RWPE2 (cell line): ENCODE measurements around the gene VSIG8.

Experiments
- ATAC-seq: fragments of 200-7000 bp; cut with Tn5 transposase; 3 replicates; pipeline ENCODE4 v1.9.1; 2021; ENCODE audit warnings: low read depth
- DNase-seq: peaks from one replicate; pipeline ENCODE4 v3.0.0-alpha.2; 2020; ENCODE audit warnings: low spot score
- H3K27ac ChIP-seq: fragments of 450-650 bp; 2 replicates; pipeline ENCODE4 v1.5.1; 2017; ENCODE audit warnings: mild to moderate bottlenecking; ENCODE audit not compliant: poor library complexity, severe bottlenecking
- H3K27me3 ChIP-seq: fragments of 250-450 bp; sonication (Bioruptor Pico); 2 replicates; pipeline ENCODE4 v1.5.1; 2021; ENCODE audit warnings: mild to moderate bottlenecking, moderate library complexity; ENCODE audit not compliant: insufficient read depth, poor library complexity, severe bottlenecking
- H3K36me3 ChIP-seq: fragments of 250-450 bp; sonication (Bioruptor Pico); 2 replicates; pipeline ENCODE4 v1.5.1; 2020; ENCODE audit warnings: low read depth, mild to moderate bottlenecking, moderate library complexity
- H3K4me1 ChIP-seq: fragments of 250-450 bp; sonication (Bioruptor Pico); 2 replicates; pipeline ENCODE4 v1.5.1; 2021; ENCODE audit warnings: mild to moderate bottlenecking, moderate library complexity; ENCODE audit not compliant: insufficient read depth, poor library complexity, severe bottlenecking
- H3K4me3 ChIP-seq: fragments of 250-450 bp; sonication (Bioruptor Pico); 2 replicates; pipeline ENCODE4 v1.5.1; 2021; ENCODE audit warnings: mild to moderate bottlenecking, moderate library complexity; ENCODE audit not compliant: severe bottlenecking
- H3K9me3 ChIP-seq: fragments of 250-450 bp; sonication (Bioruptor Pico); 2 replicates; pipeline ENCODE4 v1.5.1; 2021; ENCODE audit warnings: mild to moderate bottlenecking, moderate library complexity; ENCODE audit not compliant: severe bottlenecking
- CTCF ChIP-seq: fragments of 450-650 bp; IDR thresholded peaks from one replicate; pipeline ENCODE4 v1.5.1; 2017; ENCODE audit warnings: mild to moderate bottlenecking, moderate library complexity; ENCODE audit not compliant: poor library complexity, severe bottlenecking

VSIG8 gene

DNA sequence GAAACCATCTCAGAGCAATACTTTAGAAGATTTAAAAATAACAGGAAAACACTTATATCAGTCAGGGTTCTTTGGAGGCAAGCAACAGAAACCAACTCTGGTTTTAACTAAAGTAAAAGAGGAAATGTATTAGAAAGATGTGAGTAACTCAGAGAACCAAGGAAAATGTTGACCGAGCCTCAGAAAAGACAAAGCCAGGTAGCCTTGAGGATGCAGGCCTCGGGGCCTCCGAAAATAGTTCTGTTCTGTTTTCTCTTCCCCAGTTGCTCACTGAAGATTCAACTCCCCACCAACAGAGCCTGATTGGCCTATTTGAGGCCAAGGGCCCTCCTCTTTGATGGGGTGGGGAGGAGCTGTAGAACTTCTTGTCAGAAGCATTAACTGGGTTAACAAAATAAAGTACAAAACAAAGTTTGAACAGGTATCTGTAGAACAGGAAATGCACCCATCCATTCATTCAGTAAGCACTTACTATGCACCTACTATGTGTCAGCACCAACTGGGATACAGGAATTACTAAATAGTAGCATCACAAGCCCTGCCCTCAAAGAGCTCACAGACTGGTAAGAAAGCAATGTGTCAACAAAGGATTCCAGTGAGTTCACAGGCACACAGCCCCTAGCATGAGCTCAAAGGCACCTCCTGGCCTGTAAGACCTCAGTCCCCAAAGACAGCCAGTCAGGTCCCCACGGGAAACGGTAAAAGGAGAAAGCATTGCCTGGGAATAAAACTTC is 23.2 kb downstream of the VSIG8 start:
- no peaks in the 10 kb centered on the region for H3K36me3 ChIP-seq
- H3K27me3 ChIP-seq = no peaks in the 10 kb centered on the region
- no peak for ATAC-seq
- no peak overlapping the region for H3K27ac ChIP-seq
- H3K9me3 ChIP-seq = no peaks in the 10 kb centered on the region
- H3K4me3 ChIP-seq = no peak overlapping the region
- DNase-seq = no peak
- H3K4me1 ChIP-seq = no peaks in the 10 kb centered on the region
- no peak for TF ChIP-seq CTCF

- no peaks in the 10 kb centered on the region for H3K9me3 ChIP-seq
- DNase-seq (no peak), ATAC-seq (no peak)
- no peaks in the 10 kb centered on the region for H3K4me1 ChIP-seq
- H3K27me3 ChIP-seq = no peaks in the 10 kb centered on the region
- no peak overlapping the region for H3K4me3 ChIP-seq
- no peak for TF ChIP-seq CTCF
- H3K36me3 ChIP-seq = no peaks in the 10 kb centered on the region
- H3K27ac ChIP-seq = no peak overlapping the region
Observed at GRCh38 chr1:159838715-159839114, 23.7 kb downstream of the VSIG8 start.

- no peak for ATAC-seq
- Histone ChIP-seq H3K27me3 (no peaks in the 10 kb centered on the region), H3K4me1 (no peaks in the 10 kb centered on the region), H3K36me3 (no peaks in the 10 kb centered on the region), H3K27ac (no peak overlapping the region), H3K4me3 (no peak overlapping the region), H3K9me3 (no peaks in the 10 kb centered on the region)
- peak; percentile 24 for TF ChIP-seq CTCF
- DNase-seq = no peak
Observed at GRCh38 chr1:159835862-159836525, 26.5 kb downstream of the VSIG8 start.

- H3K27ac ChIP-seq = no peak overlapping the region
- no peak overlapping the region for H3K4me3 ChIP-seq
- no peaks in the 10 kb centered on the region for H3K36me3 ChIP-seq
- ATAC-seq (no peak), DNase-seq (no peak)
- TF ChIP-seq CTCF = no peak
- no peaks in the 10 kb centered on the region for H3K27me3 ChIP-seq
- H3K9me3 ChIP-seq = no peaks in the 10 kb centered on the region
- no peaks in the 10 kb centered on the region for H3K4me1 ChIP-seq
Observed at GRCh38 chr1:159835356-159835755, 27.1 kb downstream of the VSIG8 start.

DNA sequence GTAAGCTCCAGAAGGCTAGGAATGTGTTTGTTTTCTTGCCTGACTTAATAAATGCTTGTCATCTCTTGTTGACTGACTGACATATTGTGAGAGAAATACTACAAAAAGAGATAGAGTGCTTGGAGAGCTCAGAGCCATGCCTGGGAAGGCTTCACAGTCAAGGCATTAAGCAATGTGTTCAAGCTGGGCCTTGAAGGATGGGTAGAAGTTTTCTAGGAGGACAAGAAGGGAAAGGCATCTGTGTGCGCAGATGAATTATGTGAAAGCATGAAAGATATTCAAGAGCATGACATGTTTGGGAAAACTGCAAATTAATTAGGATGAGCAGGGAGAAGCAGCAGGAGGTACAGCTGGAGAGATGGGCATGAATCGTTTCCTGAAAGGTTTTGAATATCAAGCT is 30.1 kb downstream of the VSIG8 start:
- no peak for TF ChIP-seq CTCF
- Histone ChIP-seq H3K27ac (no peak overlapping the region), H3K4me3 (no peak overlapping the region), H3K4me1 (no peaks in the 10 kb centered on the region), H3K27me3 (no peaks in the 10 kb centered on the region), H3K36me3 (no peaks in the 10 kb centered on the region), H3K9me3 (no peaks in the 10 kb centered on the region)
- DNase-seq (no peak), ATAC-seq (no peak)
